Smooth muscle cell (in vitro differentiated cells): ENCODE measurements around the gene CMTR1. TPM values are rescaled to one million over a fixed set of nuclear protein-coding genes. Genes with fewer than 3 reads are reported as not detected.

Experiments
- DNase-seq: peaks from one replicate; lab custom pipeline; 2025; ENCODE audit not compliant: unreplicated experiment; lab: John Stamatoyannopoulos, UW
- H2AFZ ChIP-seq: fragments of 200-600 bp; sonication (generic); 2 replicates; pipeline ENCODE4 v1.6.0; 2016; ENCODE audit warnings: antibody characterized with exemption, low read depth, mild to moderate bottlenecking
- H3F3A ChIP-seq: fragments of 200-600 bp; sonication (generic); 2 replicates; pipeline ENCODE4 v1.6.0; 2017; ENCODE audit warnings: antibody characterized with exemption, low read depth
- H3K27ac ChIP-seq: fragments of 200-600 bp; sonication (generic); 2 replicates; pipeline ENCODE4 v1.5.1; 2016; ENCODE audit warnings: low read depth, mild to moderate bottlenecking
- H3K27me3 ChIP-seq: fragments of 200-600 bp; sonication (generic); 2 replicates; pipeline ENCODE4 v1.6.1; 2016; ENCODE audit warnings: low read depth, mild to moderate bottlenecking
- H3K36me3 ChIP-seq: fragments of 200-600 bp; sonication (generic); 2 replicates; pipeline ENCODE4 v1.5.1; 2016; ENCODE audit warnings: low read depth
- H3K4me1 ChIP-seq: fragments of 200-600 bp; sonication (generic); 2 replicates; pipeline ENCODE4 v1.5.1; 2016; ENCODE audit warnings: low read depth
- H3K4me2 ChIP-seq: fragments of 200-600 bp; sonication (generic); 2 replicates; pipeline ENCODE4 v1.6.0; 2016; ENCODE audit warnings: mild to moderate bottlenecking
- H3K4me3 ChIP-seq: fragments of 200-600 bp; sonication (generic); 2 replicates; pipeline ENCODE4 v1.5.1; 2016; ENCODE audit warnings: mild to moderate bottlenecking
- H3K79me2 ChIP-seq: fragments of 200-600 bp; sonication (generic); 2 replicates; pipeline ENCODE4 v1.6.0; 2016; ENCODE audit warnings: low read depth, mild to moderate bottlenecking
- H3K9ac ChIP-seq: fragments of 200-600 bp; sonication (generic); 2 replicates; pipeline ENCODE4 v1.6.0; 2016; ENCODE audit warnings: low read depth
- H3K9me3 ChIP-seq: fragments of 200-600 bp; sonication (generic); replicated peaks from 2 replicates; pipeline ENCODE4 v1.5.1; 2016; ENCODE audit warnings: low read depth
- H4K20me1 ChIP-seq: fragments of 200-600 bp; sonication (generic); 2 replicates; pipeline ENCODE4 v1.6.0; 2016; ENCODE audit warnings: low read depth
- WGBS: methylation state at CpG from one replicate; pipeline ENCODE4 v1.1.7; 2016; ENCODE audit warnings: low lambda C conversion rate; 5-methylcytosine and 5-hydroxymethylcytosine counted together
- polyA plus RNA-seq: library from polyadenylated mRNA; unstranded; fragments of >200 nt; fragmentation: Nextera tagmentation; extraction: Ambion mirVana; gene quantifications from 2 replicates; pipeline ENCODE4 v1.2.1, GENCODE V29; 2016
- total RNA-seq: library from RNA; depleted of rRNA; stranded (reverse); fragments of >200 nt; gene quantifications from 2 replicates; pipeline ENCODE4 v1.2.3, GENCODE V29; 2014
- TF ChIP-seq, protein P1 (sequence below): fragments of 200-600 bp; sonication (generic); IDR thresholded peaks from 2 replicates; pipeline ENCODE4 v1.5.1; 2017; ENCODE audit warnings: borderline replicate concordance, mild to moderate bottlenecking, antibody characterized with exemption; ENCODE audit not compliant: insufficient read depth, poor library complexity, severe bottlenecking

Gene CMTR1
- total and polyA plus RNA-seq, 2 experiments from 2014 or later: 19.3 to 20.0 TPM

DNA sequence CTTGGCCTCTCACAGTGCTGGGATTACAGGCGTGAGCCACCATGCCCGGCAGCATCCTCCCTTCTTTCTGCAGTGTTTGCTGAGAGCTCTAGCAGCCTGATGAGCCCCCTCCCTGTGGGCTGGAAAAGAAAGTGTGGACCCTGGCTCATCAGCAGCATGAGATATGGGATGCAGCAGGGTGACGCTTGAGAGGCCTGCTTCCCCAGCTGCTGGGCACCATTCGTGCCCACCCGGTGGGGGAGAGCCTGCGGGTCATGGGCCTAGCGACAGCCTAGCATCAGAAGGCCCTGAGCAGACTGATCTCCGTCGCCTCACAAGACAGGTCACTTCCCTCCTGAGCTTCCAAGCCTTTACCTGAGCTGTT lies 82.7 kb downstream of the CMTR1 start:
- H3K9ac ChIP-seq: no peak overlapping the region
- 82% methylated on average over 9 of the region's 9 CpGs for WGBS
- peaks cover 21% of the 10 kb centered on the region for H3K4me1 ChIP-seq
- H3K4me3 ChIP-seq: no peak overlapping the region
- no peak for DNase-seq
- H2AFZ ChIP-seq: no peak overlapping the region
- no peaks in the 10 kb centered on the region for H3K36me3 ChIP-seq
- H3F3A ChIP-seq: no peaks in the 10 kb centered on the region
- H3K79me2 ChIP-seq: no peaks in the 10 kb centered on the region
- no peak overlapping the region for H3K4me2 ChIP-seq
- H3K27ac ChIP-seq: no peak overlapping the region
- H3K9me3 ChIP-seq: no peaks in the 10 kb centered on the region
- TF ChIP-seq, protein P1, sequence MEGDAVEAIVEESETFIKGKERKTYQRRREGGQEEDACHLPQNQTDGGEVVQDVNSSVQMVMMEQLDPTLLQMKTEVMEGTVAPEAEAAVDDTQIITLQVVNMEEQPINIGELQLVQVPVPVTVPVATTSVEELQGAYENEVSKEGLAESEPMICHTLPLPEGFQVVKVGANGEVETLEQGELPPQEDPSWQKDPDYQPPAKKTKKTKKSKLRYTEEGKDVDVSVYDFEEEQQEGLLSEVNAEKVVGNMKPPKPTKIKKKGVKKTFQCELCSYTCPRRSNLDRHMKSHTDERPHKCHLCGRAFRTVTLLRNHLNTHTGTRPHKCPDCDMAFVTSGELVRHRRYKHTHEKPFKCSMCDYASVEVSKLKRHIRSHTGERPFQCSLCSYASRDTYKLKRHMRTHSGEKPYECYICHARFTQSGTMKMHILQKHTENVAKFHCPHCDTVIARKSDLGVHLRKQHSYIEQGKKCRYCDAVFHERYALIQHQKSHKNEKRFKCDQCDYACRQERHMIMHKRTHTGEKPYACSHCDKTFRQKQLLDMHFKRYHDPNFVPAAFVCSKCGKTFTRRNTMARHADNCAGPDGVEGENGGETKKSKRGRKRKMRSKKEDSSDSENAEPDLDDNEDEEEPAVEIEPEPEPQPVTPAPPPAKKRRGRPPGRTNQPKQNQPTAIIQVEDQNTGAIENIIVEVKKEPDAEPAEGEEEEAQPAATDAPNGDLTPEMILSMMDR: no peak
- peaks cover 48% of the 10 kb centered on the region for H3K27me3 ChIP-seq
- H4K20me1 ChIP-seq: no peaks in the 10 kb centered on the region

DNA sequence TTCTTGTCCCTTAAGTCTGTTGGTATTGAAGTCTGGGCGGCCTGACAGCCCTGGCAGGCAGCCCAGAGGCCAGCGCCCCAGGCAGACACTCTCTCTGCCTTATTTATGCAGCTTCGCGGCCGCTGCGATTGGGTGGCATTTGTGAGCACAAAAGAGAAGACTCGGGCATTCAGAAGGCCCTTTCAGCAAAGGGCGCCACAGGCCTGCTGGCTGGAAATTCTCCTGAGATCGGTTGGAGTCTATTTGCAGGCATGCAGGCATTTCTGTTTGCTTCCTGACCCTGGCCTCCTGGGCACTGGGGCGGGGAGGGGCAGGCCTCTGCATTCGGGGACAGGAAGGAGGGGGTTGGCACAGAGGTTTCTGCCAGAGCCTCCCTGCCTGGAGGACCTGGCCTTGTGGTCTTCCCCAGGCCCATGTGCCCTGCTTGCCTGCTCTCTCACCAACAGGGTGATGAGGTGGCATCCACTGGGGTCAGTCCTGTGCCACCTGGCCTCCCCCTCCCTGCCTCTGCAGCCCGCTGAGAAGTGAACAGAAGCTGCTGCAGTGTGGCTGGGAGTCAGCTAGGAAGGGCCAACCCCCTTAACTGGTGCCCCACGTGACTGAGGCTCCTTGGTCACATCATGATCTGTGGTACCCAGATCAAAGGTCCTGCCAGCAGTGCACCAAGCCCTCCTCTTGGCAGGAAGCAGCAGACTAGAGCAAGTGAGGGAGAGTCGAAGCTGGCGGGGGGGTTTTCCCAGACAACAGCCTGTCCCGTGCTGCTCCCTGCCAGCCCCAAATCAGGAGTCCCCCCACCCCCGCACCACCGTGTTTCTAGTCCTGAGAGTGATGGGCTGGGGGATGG lies 83.3 kb downstream of the CMTR1 start:
- TF ChIP-seq, protein P1: no peak
- H3F3A ChIP-seq: no peaks in the 10 kb centered on the region
- 45% methylated on average over 18 of the region's 18 CpGs for WGBS
- H3K27me3 ChIP-seq: peaks cover 42% of the 10 kb centered on the region
- no peaks in the 10 kb centered on the region for H4K20me1 ChIP-seq
- no peaks in the 10 kb centered on the region for H3K9me3 ChIP-seq
- peaks cover 21% of the 10 kb centered on the region for H3K4me1 ChIP-seq
- no peak overlapping the region for H2AFZ ChIP-seq
- H3K9ac ChIP-seq: no peak overlapping the region
- no peaks in the 10 kb centered on the region for H3K79me2 ChIP-seq
- H3K4me2 ChIP-seq: no peak overlapping the region
- H3K4me3 ChIP-seq: no peak overlapping the region
- no peak for DNase-seq
- H3K27ac ChIP-seq: no peak overlapping the region
- no peaks in the 10 kb centered on the region for H3K36me3 ChIP-seq

DNA sequence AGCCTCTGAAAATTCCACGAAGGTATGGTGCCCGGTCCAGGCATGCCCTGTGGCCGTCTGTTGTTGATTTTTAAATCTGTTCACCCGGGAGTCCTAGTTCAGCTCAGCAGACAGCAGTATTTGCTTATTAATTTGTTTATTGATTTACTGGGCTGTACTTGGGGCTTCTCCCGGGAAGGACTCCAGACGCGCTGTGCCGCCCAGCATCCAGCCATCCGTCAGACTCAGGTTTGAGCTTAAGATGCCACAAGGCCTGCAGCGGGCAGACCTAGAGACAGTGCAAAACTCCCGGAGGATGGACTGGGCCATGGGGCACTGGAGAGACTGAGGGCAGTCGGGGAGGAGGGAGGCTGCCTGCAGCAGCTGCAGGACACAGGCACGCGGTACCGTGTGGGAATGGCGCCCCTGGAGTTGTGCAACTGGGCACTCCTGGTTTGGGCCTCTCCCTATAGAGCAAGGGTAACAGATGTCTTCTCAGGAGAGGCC lies 83.9 kb downstream of the CMTR1 start:
- H3K79me2 ChIP-seq: no peaks in the 10 kb centered on the region
- H3F3A ChIP-seq: no peaks in the 10 kb centered on the region
- no peak overlapping the region for H3K27ac ChIP-seq
- no peak overlapping the region for H3K9ac ChIP-seq
- H3K4me3 ChIP-seq: no peak overlapping the region
- no peaks in the 10 kb centered on the region for H3K9me3 ChIP-seq
- 80% methylated on average over 16 of the region's 16 CpGs for WGBS
- no peak overlapping the region for H2AFZ ChIP-seq
- H3K36me3 ChIP-seq: no peaks in the 10 kb centered on the region
- no peak overlapping the region for H3K4me2 ChIP-seq
- peaks cover 35% of the 10 kb centered on the region for H3K27me3 ChIP-seq
- TF ChIP-seq, protein P1: no peak
- no peak for DNase-seq
- H3K4me1 ChIP-seq: peaks cover 21% of the 10 kb centered on the region
- no peaks in the 10 kb centered on the region for H4K20me1 ChIP-seq
